HG03196 (cell line): ENCODE results near the gene PLXNA1.

Source experiments
- ATAC-seq: cut with Tn5 transposase; IDR thresholded peaks from one replicate; pipeline ENCODE4 v1.9.1; 2021; ENCODE audit not compliant: unreplicated experiment

The PLXNA1 gene

GRCh38 chr3:126985132-126985985 lies 2.4 kb downstream of the PLXNA1 start:
- ATAC-seq: no peak

- ATAC-seq: no peak
Measured at GRCh38 chr3:126986001-126986400, 3.1 kb downstream of the PLXNA1 start.

GRCh38 chr3:126987129-126987528 lies 4.2 kb downstream of the PLXNA1 start:
- no peak for ATAC-seq

GRCh38 chr3:126987596-126987995 lies 4.7 kb downstream of the PLXNA1 start:
- no peak for ATAC-seq

- ATAC-seq: no peak
Measured at GRCh38 chr3:126988451-126989021, 5.6 kb downstream of the PLXNA1 start.

- ATAC-seq: no peak
Measured at GRCh38 chr3:126989316-126990023, 6.6 kb downstream of the PLXNA1 start.

- ATAC-seq: no peak
Measured at GRCh38 chr3:126990024-126990700, 7.2 kb downstream of the PLXNA1 start.

GRCh38 chr3:126990890-126991289 lies 8.0 kb downstream of the PLXNA1 start:
- ATAC-seq: no peak

- ATAC-seq: no peak
Measured at GRCh38 chr3:126991366-126992200, 8.7 kb downstream of the PLXNA1 start.

GRCh38 chr3:126992216-126992615 lies 9.3 kb downstream of the PLXNA1 start:
- no peak for ATAC-seq

GRCh38 chr3:126992776-126993175 lies 9.9 kb downstream of the PLXNA1 start:
- no peak for ATAC-seq

- no peak for ATAC-seq
Measured at GRCh38 chr3:126993436-126993835, 10.5 kb downstream of the PLXNA1 start.

GRCh38 chr3:126994661-126995245 lies 11.8 kb downstream of the PLXNA1 start:
- no peak for ATAC-seq

- ATAC-seq: no peak
Measured at GRCh38 chr3:126995254-126995780, 12.4 kb downstream of the PLXNA1 start.

- ATAC-seq: no peak
Measured at GRCh38 chr3:126995926-126996512, 13.1 kb downstream of the PLXNA1 start.

- ATAC-seq: no peak
Measured at GRCh38 chr3:126996905-126997304, 14.0 kb downstream of the PLXNA1 start.

- no peak for ATAC-seq
Measured at GRCh38 chr3:126997455-126998038, 14.6 kb downstream of the PLXNA1 start.

GRCh38 chr3:126998320-126998719 lies 15.4 kb downstream of the PLXNA1 start:
- ATAC-seq: no peak

- no peak for ATAC-seq
Measured at GRCh38 chr3:126998728-126999127, 15.8 kb downstream of the PLXNA1 start.
